K562 (cell line): Measurements from ENCODE around the gene ERICH6B.

Experiments
- POLR2AphosphoS5 ChIP-seq: IDR thresholded peaks from 2 replicates; pipeline ENCODE4 v1.6.1; 2011; ENCODE audit warnings: mild to moderate bottlenecking, low read depth, low read length, moderate library complexity; ENCODE audit not compliant: control insufficient read depth, insufficient read depth
- STAG1 ChIP-seq: sonication (generic); formaldehyde crosslinking; IDR thresholded peaks from 2 replicates; pipeline ENCODE4 v1.5.0; 2020; ENCODE audit warnings: missing genetic modification reagents, borderline replicate concordance
- TCF7L2 ChIP-seq: fragments of 150-350 bp; IDR thresholded peaks from 2 replicates; pipeline ENCODE4 v1.6.1; 2016; ENCODE audit warnings: low read depth, mild to moderate bottlenecking, low read length, moderate library complexity
- ZNF121 ChIP-seq: sonication (generic); formaldehyde crosslinking; conservative IDR thresholded peaks from 2 replicates; pipeline ENCODE4 v1.8.0; 2022; ENCODE audit warnings: missing genetic modification reagents
- TF ChIP-seq, protein P1 (sequence below): sonication (generic); formaldehyde crosslinking; IDR thresholded peaks from 2 replicates; pipeline ENCODE4 v1.8.1; 2023; ENCODE audit warnings: mild to moderate bottlenecking, missing genetic modification reagents

DNA sequence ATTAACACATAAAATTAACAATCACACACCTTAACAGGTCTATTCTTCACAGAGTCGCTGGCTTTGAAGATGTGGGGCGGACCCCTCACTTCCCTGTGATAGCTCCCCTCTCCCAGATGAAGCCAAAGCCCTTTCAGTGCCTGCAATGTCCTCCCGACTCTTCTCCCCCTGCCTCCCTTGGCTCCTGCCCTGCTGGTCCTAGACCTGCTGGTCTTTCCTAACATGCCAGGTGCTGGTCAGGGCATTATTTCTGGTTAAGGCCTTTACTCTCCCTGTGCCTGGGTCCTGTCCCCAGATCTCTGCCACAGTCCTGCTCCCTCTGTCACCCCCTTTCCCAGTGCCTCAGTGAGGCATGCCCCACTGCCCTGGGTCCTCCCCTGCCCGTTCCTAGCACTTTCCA, 12.2 kb downstream of the ERICH6B start:
- TF ChIP-seq, protein P1, sequence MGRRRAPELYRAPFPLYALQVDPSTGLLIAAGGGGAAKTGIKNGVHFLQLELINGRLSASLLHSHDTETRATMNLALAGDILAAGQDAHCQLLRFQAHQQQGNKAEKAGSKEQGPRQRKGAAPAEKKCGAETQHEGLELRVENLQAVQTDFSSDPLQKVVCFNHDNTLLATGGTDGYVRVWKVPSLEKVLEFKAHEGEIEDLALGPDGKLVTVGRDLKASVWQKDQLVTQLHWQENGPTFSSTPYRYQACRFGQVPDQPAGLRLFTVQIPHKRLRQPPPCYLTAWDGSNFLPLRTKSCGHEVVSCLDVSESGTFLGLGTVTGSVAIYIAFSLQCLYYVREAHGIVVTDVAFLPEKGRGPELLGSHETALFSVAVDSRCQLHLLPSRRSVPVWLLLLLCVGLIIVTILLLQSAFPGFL (CRISPR knock-in tag) = no peak
- TF ChIP-seq STAG1 (CRISPR knock-in tag) = no peak
- no peak for TF ChIP-seq ZNF121 (CRISPR knock-in tag)
- TF ChIP-seq TCF7L2 = no peak
- TF ChIP-seq POLR2AphosphoS5 = no peak
